OCI-LY3 (cell line): ENCODE data around the gene MAP3K15.

Experiments used
- H2AFZ ChIP-seq: fragments of 200-600, 300-600 bp; shearing (Covaris generic); 2 replicates; pipeline ENCODE4 v1.6.0; 2014; ENCODE audit warnings: antibody characterized with exemption, low read depth, low read length
- H3K27ac ChIP-seq: fragments of 200-600, 300-600 bp; sonication (generic); 2 replicates; pipeline ENCODE4 v1.5.1; 2014; ENCODE audit warnings: mild to moderate bottlenecking, low read length, moderate library complexity, mixed read lengths
- H3K27me3 ChIP-seq: fragments of 200-600, 300-600 bp; sonication (generic); 2 replicates; pipeline ENCODE4 v1.6.1; 2014; ENCODE audit warnings: low read depth, low read length, mixed read lengths
- H3K36me3 ChIP-seq: fragments of 200-600, 300-600 bp; sonication (generic); replicated peaks from 2 replicates; pipeline ENCODE3; 2014; ENCODE audit warnings: low read depth, low read length, mixed read lengths
- H3K4me1 ChIP-seq: fragments of 300-600, 200-600 bp; sonication (generic); 2 replicates; pipeline ENCODE4 v1.6.1; 2014; ENCODE audit warnings: low read length, mixed read lengths
- H3K4me2 ChIP-seq: fragments of 200-600, 300-600 bp; sonication (generic); 2 replicates; pipeline ENCODE4 v1.6.1; 2014; ENCODE audit warnings: low read length, mixed read lengths
- H3K4me3 ChIP-seq: fragments of 300-600, 200-600 bp; sonication (generic); 2 replicates; pipeline ENCODE4 v1.5.1; 2014; ENCODE audit warnings: antibody characterized with exemption, mild to moderate bottlenecking, low read length, moderate library complexity
- H3K79me2 ChIP-seq: fragments of 300-600, 200-600 bp; shearing (Covaris generic); 2 replicates; pipeline ENCODE4 v1.6.1; 2014; ENCODE audit warnings: mild to moderate bottlenecking, low read length, mixed read lengths
- H3K9ac ChIP-seq: fragments of 300-600, 200-600 bp; shearing (Covaris generic); 2 replicates; pipeline ENCODE4 v1.6.0; 2014; ENCODE audit warnings: mild to moderate bottlenecking, low read length, moderate library complexity
- H3K9me3 ChIP-seq: fragments of 200-600, 300-600 bp; shearing (Covaris generic); 2 replicates; pipeline ENCODE4 v1.6.1; 2014; ENCODE audit warnings: low read length, mixed read lengths; ENCODE audit not compliant: insufficient read depth
- H4K20me1 ChIP-seq: fragments of 200-600, 300-600 bp; sonication (generic); 2 replicates; pipeline ENCODE4 v1.6.1; 2016; ENCODE audit warnings: low read length, mixed read lengths; ENCODE audit not compliant: insufficient read depth
- CTCF ChIP-seq: fragments of 200-600, 300-600 bp; sonication (generic); IDR thresholded peaks from 2 replicates; pipeline ENCODE4 v1.5.1; 2014; ENCODE audit warnings: antibody characterized with exemption, low read length, low read depth
- EZH2phosphoT487 ChIP-seq: fragments of 200-600 bp; shearing (Covaris generic); IDR thresholded peaks from 2 replicates; pipeline ENCODE4 v1.6.1; 2018; ENCODE audit warnings: antibody characterized with exemption, mixed run types, low read depth

MAP3K15 gene

GRCh38 chrX:19532709-19533108 is 17.4 kb upstream of the MAP3K15 start:
- Histone ChIP-seq H3K4me3 (no peak overlapping the region), H3K27me3 (no peaks in the 10 kb centered on the region), H3K79me2 (no peaks in the 10 kb centered on the region), H3K9ac (no peak overlapping the region), H4K20me1 (no peaks in the 10 kb centered on the region), H3K27ac (no peak overlapping the region), H3K9me3 (no peaks in the 10 kb centered on the region), H2AFZ (no peak overlapping the region), H3K4me1 (no peaks in the 10 kb centered on the region), H3K36me3 (no peaks in the 10 kb centered on the region), H3K4me2 (no peak overlapping the region)
- TF ChIP-seq CTCF: no peak
- TF ChIP-seq EZH2phosphoT487: no peak

GRCh38 chrX:19517965-19518364 is 2.7 kb upstream of the MAP3K15 start:
- TF ChIP-seq EZH2phosphoT487 (no peak), CTCF (no peak)
- Histone ChIP-seq H3K9ac (no peak overlapping the region), H3K79me2 (no peaks in the 10 kb centered on the region), H3K4me1 (no peaks in the 10 kb centered on the region), H3K4me3 (no peak overlapping the region), H3K36me3 (no peaks in the 10 kb centered on the region), H3K9me3 (no peaks in the 10 kb centered on the region), H3K27me3 (no peaks in the 10 kb centered on the region), H4K20me1 (no peaks in the 10 kb centered on the region), H3K27ac (no peak overlapping the region), H3K4me2 (no peak overlapping the region), H2AFZ (no peak overlapping the region)

GRCh38 chrX:19515615-19516105 is 352 bp upstream of the MAP3K15 start:
- Histone ChIP-seq H3K79me2 (no peaks in the 10 kb centered on the region), H4K20me1 (no peaks in the 10 kb centered on the region), H3K4me2 (no peak overlapping the region), H3K27ac (no peak overlapping the region), H2AFZ (no peak overlapping the region), H3K4me1 (no peaks in the 10 kb centered on the region), H3K36me3 (no peaks in the 10 kb centered on the region), H3K27me3 (no peaks in the 10 kb centered on the region), H3K9me3 (no peaks in the 10 kb centered on the region), H3K9ac (no peak overlapping the region), H3K4me3 (no peak overlapping the region)
- TF ChIP-seq CTCF: no peak
- TF ChIP-seq EZH2phosphoT487: no peak

- H3K27ac ChIP-seq: no peak overlapping the region
These were observed 1.9 kb downstream of the MAP3K15 start for GRCh38 chrX:19513383-19513782.

More at GRCh38 chrX:19513383-19513782, 1.9 kb downstream of the MAP3K15 start:
- no peaks in the 10 kb centered on the region for H4K20me1 ChIP-seq
- H3K36me3 ChIP-seq: no peaks in the 10 kb centered on the region
- H2AFZ ChIP-seq: no peak overlapping the region
- H3K27me3 ChIP-seq: no peaks in the 10 kb centered on the region
- no peak for TF ChIP-seq CTCF
- TF ChIP-seq EZH2phosphoT487: no peak
- H3K4me1 ChIP-seq: no peaks in the 10 kb centered on the region
- H3K4me2 ChIP-seq: no peak overlapping the region
- H3K4me3 ChIP-seq: no peak overlapping the region
- H3K9me3 ChIP-seq: no peaks in the 10 kb centered on the region
- no peaks in the 10 kb centered on the region for H3K79me2 ChIP-seq
- no peak overlapping the region for H3K9ac ChIP-seq
